Endothelial cell (in vitro differentiated cells): ENCODE data around the gene GOLGA6L10. TPM values are rescaled to one million over a fixed set of nuclear protein-coding genes. Genes with fewer than 3 reads are reported as not detected.
A peak's percentile ranks its signal among the peaks of the same experiment; 100 is the strongest.
"Not testable (repeated sequence)": the region's sequence is repeated elsewhere in the genome, so short reads cannot be mapped to it uniquely, and the experiment has no call there.

ENCODE experiments used
- DNase-seq: peaks from one replicate; pipeline ENCODE4 v3.0.0; 2021; ENCODE audit warnings: low spot score
- H3K27ac Mint-ChIP-seq: one replicate; pipeline ENCODE4 v1.8.0; 2021; ENCODE audit warnings: mixed read lengths, inconsistent platforms; ENCODE audit not compliant: unreplicated experiment
- H3K27me3 Mint-ChIP-seq: one replicate; pipeline ENCODE4 v1.8.0; 2021; ENCODE audit warnings: mild to moderate bottlenecking, moderate library complexity, mixed read lengths, inconsistent platforms; ENCODE audit not compliant: unreplicated experiment
- H3K36me3 Mint-ChIP-seq: one replicate; pipeline ENCODE4 v1.8.0; 2021; ENCODE audit warnings: mild to moderate bottlenecking, low read depth, mixed read lengths, inconsistent platforms; ENCODE audit not compliant: unreplicated experiment
- H3K4me1 Mint-ChIP-seq: one replicate; pipeline ENCODE4 v1.8.0; 2021; ENCODE audit warnings: mild to moderate bottlenecking, mixed read lengths, inconsistent platforms; ENCODE audit not compliant: unreplicated experiment
- H3K4me3 Mint-ChIP-seq: one replicate; pipeline ENCODE4 v1.8.0; 2021; ENCODE audit warnings: mild to moderate bottlenecking, mixed read lengths, inconsistent platforms; ENCODE audit not compliant: unreplicated experiment
- H3K9me3 Mint-ChIP-seq: one replicate; pipeline ENCODE4 v1.8.0; 2021; ENCODE audit warnings: mixed read lengths, inconsistent platforms; ENCODE audit not compliant: unreplicated experiment
- long read RNA-seq: library from polyadenylated mRNA; unstranded; transcript quantifications from one replicate; pipeline ENCODE4 v2.0.0, GENCODE V29; 2020; ENCODE audit not compliant: unreplicated experiment
- total RNA-seq: library from RNA; stranded (reverse); fragmentation: NEBNext Ultra II Directional; extraction: Animal tissue kit (Norgen Biotek cat#: 25700); gene quantifications from one replicate; pipeline ENCODE4 v1.2.1, GENCODE V29; 2021; ENCODE audit not compliant: unreplicated experiment
- TF ChIP-seq, protein P1 (sequence below): fragments of 200-600 bp; sonication (generic); IDR thresholded peaks from one replicate; pipeline ENCODE4 v1.5.0; 2021; ENCODE audit warnings: antibody characterized with exemption; ENCODE audit not compliant: unreplicated experiment

GOLGA6L10 gene, protein sequence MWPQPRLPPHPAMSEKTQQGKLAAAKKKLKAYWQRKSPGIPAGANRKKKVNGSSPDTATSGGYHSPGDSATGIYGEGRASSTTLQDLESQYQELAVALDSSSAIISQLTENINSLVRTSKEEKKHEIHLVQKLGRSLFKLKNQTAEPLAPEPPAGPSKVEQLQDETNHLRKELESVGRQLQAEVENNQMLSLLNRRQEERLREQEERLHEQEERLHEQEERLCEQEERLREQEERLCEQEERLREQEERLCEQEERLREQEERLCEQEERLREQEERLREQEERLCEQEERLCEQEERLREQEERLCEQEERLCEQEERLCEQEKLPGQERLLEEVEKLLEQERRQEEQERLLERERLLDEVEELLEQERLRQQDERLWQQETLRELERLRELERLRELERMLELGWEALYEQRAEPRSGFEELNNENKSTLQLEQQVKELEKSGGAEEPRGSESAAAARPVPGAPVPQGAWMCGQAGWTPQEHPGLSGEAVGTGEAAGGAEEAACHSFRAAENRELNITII
- 0.28 TPM for total RNA-seq
- long read RNA-seq, result 0 reads

DNA sequence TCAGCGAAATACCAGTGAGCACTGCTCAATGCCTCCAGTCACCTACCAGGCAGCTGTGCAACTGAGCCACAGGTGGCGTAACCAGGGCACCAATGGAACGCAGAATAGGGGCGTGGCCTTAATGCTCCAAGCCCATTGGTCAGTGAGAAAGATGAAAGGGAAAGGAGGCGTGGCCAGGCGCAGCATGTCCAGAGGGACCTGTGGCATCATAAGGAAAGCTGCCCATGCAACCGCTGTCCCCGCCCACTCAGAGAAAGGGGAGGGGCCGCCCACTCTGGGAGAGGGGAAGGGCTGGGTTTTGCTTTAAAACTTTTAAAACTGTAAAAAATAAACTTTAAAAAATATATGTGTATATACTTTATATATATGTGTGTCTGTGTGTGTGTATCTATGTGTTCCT lies at the start of gene GOLGA6L10:
Gene GOLGA6L10 (minus strand): TSS at position 101 of the 400 bp plus-strand sequence. CDS start 100 bp downstream, at position 1.
- not testable (repeated sequence) for H3K4me1 Mint-ChIP-seq, DNase-seq, H3K4me3 Mint-ChIP-seq, H3K27me3 Mint-ChIP-seq, H3K9me3 Mint-ChIP-seq, H3K27ac Mint-ChIP-seq, H3K36me3 Mint-ChIP-seq

DNA sequence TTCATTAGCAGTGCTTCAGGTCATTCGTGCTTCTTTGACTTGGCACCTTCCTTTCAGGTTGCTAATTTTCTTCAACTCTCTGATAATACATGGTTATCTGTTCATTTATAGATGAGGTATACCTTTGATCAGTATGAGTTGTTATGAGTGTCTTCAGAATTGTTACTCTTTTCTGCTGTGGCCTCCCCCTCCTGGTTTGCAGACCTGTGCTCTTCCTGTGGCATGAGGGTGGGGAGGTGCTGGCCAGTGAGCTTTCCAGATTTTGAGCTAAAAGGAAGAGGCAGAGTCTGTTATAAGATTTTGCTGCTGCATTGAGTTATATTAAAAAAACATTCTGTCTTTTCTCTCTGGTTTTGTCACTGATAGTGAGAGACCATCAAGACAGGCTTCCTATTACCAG lies 49.5 kb upstream of the GOLGA6L10 start:
- DNase-seq, result no peak
- Mint-ChIP-seq H3K36me3 (no peaks in the 10 kb centered on the region), H3K27me3 (peaks cover 2% of the 10 kb centered on the region), H3K9me3 (no peaks in the 10 kb centered on the region), H3K4me3 (no peak overlapping the region), H3K4me1 (peaks cover 8% of the 10 kb centered on the region), H3K27ac (no peak overlapping the region)
- TF ChIP-seq, protein P1, sequence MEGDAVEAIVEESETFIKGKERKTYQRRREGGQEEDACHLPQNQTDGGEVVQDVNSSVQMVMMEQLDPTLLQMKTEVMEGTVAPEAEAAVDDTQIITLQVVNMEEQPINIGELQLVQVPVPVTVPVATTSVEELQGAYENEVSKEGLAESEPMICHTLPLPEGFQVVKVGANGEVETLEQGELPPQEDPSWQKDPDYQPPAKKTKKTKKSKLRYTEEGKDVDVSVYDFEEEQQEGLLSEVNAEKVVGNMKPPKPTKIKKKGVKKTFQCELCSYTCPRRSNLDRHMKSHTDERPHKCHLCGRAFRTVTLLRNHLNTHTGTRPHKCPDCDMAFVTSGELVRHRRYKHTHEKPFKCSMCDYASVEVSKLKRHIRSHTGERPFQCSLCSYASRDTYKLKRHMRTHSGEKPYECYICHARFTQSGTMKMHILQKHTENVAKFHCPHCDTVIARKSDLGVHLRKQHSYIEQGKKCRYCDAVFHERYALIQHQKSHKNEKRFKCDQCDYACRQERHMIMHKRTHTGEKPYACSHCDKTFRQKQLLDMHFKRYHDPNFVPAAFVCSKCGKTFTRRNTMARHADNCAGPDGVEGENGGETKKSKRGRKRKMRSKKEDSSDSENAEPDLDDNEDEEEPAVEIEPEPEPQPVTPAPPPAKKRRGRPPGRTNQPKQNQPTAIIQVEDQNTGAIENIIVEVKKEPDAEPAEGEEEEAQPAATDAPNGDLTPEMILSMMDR, result no peak

DNA sequence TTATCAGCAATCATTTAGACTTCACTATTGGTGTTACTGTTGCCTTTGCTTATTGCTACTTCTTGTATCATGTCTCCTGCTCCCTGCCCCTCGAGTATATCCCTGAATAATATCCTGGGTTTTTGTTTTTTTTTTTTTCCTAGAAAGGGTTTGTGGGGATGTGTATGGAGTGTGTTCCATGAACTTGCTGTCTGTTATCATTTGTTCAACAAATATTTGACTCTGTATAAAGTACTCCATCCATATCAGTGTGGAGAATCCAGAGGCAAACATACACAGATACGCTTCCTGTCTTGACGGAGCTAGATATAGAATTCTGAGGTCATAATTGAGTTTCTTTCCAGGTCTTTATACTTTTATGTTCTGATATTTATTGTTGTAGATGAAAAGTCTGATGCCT lies 48.5 kb upstream of the GOLGA6L10 start:
- H3K27ac Mint-ChIP-seq, result no peak overlapping the region
- no peaks in the 10 kb centered on the region for H3K9me3 Mint-ChIP-seq
- TF ChIP-seq, protein P1, result no peak
- no peak for DNase-seq
- H3K4me3 Mint-ChIP-seq, result no peak overlapping the region
- peaks cover 2% of the 10 kb centered on the region for H3K27me3 Mint-ChIP-seq
- peaks cover 8% of the 10 kb centered on the region for H3K4me1 Mint-ChIP-seq
- no peaks in the 10 kb centered on the region for H3K36me3 Mint-ChIP-seq

DNA sequence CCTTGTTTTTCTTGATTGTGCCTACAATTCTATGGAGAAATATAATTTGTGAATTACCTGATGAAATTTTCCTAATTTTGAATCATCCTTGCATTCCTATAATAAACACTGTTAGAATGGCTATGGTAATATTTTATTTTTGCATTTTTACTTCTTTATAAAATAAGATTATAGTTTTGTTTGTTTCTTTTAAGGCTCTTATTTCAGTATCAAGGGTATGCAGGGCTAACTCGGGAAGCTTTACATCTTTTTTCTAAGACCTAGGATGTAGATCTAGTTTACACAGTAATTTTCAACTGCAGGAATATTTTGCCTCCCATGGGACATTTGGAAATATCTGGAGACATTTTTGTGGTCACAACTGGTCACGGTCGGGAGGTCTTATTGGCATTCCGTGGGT lies 46.5 kb upstream of the GOLGA6L10 start:
- not testable (repeated sequence) for H3K27me3 Mint-ChIP-seq, H3K9me3 Mint-ChIP-seq, DNase-seq, H3K4me3 Mint-ChIP-seq, H3K36me3 Mint-ChIP-seq, H3K27ac Mint-ChIP-seq
- peaks cover 25% of the 10 kb centered on the region for H3K4me1 Mint-ChIP-seq

DNA sequence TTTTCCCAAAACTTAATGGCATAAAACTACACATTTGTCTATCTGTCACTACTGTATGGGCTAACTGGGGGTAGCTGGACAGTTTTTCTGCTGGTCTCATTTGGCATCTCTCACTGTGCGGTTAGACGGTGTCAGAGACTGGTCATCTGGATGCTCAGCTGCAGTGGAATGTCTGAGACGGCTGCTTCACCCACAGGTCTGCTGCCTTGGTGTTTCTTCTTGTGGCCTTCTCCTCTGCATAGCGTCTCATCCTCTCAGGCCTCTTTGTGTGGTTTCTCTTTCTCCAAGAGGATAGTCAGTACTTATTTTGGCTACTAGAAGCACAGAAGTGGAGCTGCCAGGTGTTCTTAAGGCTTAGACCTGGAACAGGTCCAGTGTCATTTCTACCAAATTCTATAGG lies 44.4 kb upstream of the GOLGA6L10 start:
- Mint-ChIP-seq H3K27ac (no peak overlapping the region), H3K36me3 (no peaks in the 10 kb centered on the region), H3K9me3 (no peaks in the 10 kb centered on the region), H3K27me3 (peaks cover 4% of the 10 kb centered on the region), H3K4me1 (peaks cover 29% of the 10 kb centered on the region), H3K4me3 (no peak overlapping the region)
- no peak for DNase-seq
- TF ChIP-seq, protein P1, result no peak

DNA sequence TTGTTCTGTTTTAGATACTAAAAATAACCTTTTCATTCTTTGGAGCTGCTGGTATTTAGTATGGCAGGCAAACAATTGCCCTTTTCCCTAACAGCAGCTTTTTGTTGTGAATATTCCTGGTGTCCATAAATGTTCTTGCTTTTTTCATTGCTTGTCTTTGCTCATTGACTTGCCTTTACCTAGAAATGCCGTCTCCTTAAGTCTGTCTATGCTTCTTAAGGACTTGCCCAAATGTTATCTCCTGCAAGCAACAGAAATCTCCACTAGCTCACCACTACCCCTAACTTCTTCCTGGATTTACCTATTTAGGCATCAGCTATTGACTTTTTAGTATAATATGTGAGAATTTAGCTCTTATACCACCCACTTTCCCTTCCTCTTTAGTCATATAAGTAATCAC lies 42.8 kb upstream of the GOLGA6L10 start:
- H3K36me3 Mint-ChIP-seq, H3K9me3 Mint-ChIP-seq, DNase-seq, H3K27ac Mint-ChIP-seq, H3K27me3 Mint-ChIP-seq, H3K4me3 Mint-ChIP-seq: not testable (repeated sequence)
- peaks cover 33% of the 10 kb centered on the region for H3K4me1 Mint-ChIP-seq

DNA sequence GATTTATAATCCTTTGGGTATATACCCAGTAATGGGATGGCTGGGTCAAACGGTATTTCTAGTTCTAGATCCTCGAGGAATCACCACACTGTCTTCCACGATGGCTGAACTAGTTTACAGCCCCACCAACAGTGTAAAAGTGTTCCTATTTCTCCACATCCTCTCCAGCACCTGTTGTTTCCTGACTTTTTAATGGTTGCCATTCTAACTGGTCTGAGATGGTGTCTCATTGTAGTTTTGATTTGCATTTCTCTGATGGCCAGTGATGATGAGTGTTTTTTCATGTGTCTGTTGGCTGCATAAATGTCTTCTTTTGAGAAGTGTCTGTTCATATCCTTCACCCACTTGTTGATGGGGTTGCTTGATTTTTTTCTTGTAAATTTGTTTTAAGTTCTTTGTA lies 40.9 kb upstream of the GOLGA6L10 start:
- H3K9me3 Mint-ChIP-seq, H3K36me3 Mint-ChIP-seq, H3K27me3 Mint-ChIP-seq, DNase-seq: not testable (repeated sequence)
- Mint-ChIP-seq H3K27ac (peak overlapping the region; percentile 92), H3K4me1 (peaks cover 33% of the 10 kb centered on the region), H3K4me3 (peak overlapping the region; percentile 31)

DNA sequence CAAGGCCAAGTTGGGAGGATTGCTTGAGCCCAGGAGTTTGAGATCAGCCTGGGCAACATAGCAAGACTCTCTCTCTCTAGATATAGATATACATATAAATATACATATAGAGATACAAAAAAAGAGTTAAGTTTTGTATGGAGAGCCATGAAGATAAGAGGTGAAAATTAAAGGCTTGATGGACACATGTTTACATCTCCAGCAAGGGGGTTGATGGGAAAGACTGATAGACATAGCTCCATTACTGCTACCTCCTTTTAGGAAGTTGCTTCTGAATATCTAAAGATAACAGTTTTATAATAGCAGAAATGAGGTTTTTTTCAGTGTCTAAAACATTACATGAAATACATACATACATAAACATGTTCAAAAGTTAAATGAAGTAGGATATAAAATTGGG lies 37.9 kb upstream of the GOLGA6L10 start:
- not testable (repeated sequence) for H3K36me3 Mint-ChIP-seq, H3K9me3 Mint-ChIP-seq, H3K27ac Mint-ChIP-seq, H3K27me3 Mint-ChIP-seq, H3K4me3 Mint-ChIP-seq, DNase-seq
- peaks cover 28% of the 10 kb centered on the region for H3K4me1 Mint-ChIP-seq

DNA sequence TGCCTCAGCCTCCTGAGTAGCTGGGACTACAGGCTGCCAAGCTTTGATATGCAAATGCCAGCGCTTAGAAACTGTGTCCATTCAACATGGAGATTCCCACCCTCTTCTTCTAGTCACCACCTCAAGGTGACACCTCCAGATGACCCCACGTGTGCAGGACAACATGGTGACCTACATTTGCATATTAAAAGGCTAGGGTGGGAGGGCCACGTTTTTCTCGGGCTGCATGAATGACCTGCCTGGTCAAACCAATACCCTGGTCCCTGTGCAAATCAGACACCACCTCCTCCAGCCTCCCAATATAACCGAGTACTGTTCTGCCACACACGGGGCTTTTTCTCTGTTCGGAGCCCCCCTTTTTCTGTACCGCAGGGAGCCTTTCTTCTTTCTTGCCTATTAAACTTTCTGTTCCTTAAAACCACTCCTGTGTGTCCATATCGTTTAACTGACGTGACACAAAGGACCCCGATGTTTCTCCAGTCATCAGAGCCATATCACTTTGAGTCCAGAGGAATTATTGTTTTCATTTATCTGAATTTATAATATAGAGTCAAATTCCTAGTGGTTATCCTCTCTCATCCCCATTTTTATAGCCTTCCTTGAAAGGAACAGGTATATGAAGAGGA lies 32.2 kb upstream of the GOLGA6L10 start:
- H3K9me3 Mint-ChIP-seq, H3K27ac Mint-ChIP-seq, H3K36me3 Mint-ChIP-seq, H3K4me3 Mint-ChIP-seq, DNase-seq, H3K27me3 Mint-ChIP-seq: not testable (repeated sequence)
- H3K4me1 Mint-ChIP-seq, result peaks cover 10% of the 10 kb centered on the region
